ENCODE measurements around the gene IP6K3. TPM values are rescaled to one million over a fixed set of nuclear protein-coding genes. Genes with fewer than 3 reads are reported as not detected.

Gene IP6K3
- total RNA-seq, 1 donor from 2014 or later, result 0.13 TPM

DNA sequence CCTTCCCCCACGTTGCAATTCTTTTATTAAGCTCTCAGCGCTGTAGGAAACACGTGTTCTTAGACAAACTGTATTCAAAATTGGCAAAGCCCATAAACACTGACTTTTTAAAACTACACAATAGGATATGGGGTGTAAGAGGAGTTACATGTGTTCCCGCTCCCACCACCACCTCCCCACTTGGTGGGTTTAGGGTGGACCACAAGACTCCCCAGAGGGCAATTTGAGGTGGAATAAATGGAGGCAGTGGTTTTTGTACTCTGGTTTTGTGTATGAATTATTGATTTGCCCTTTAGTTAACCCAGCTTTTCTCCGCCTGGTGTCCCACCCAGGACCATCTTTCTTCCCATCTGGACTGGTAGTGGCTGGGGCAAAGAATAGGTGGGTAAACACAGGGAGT lies 38.9 kb downstream of the IP6K3 start:
- DNase-seq (ENCODE audit: low spot score), result no peak

DNA sequence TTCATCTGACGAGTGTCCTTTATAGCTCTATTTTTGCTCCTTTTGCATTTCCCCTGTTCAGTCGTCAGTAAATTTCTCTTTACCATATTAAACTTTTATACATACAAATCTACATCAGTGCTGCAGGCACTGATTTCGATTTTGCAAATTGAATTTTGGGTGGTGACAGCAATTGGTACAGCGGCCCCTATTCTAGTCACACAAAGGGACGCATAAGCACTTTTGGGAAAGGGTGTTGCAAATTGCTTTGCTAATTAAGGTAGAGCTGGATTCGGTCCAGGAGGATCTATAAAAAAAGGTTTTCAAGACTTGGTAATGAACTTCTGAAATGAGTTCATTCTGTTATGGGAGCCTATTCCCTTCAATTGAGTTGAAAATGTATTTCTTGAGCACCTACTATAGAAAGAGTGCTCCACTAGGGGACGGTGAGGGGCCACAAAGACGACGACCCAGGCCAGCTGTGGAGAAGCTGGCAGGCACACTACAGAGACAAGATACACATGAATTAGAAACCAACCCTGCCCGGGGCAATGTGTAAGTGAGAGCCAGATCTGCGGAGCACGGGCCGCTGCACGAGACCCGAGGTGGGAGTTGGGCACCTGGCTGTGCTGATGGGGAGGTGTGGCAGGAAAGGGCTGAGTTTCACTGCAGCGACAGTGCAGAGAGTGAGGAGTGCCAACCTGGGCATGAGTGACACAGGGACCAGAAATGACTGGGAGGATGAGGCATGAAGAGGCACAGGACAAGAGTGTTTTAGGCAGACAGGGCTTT lies 40.6 kb downstream of the IP6K3 start:
- DNase-seq (ENCODE audit: low spot score), result no peak

DNA sequence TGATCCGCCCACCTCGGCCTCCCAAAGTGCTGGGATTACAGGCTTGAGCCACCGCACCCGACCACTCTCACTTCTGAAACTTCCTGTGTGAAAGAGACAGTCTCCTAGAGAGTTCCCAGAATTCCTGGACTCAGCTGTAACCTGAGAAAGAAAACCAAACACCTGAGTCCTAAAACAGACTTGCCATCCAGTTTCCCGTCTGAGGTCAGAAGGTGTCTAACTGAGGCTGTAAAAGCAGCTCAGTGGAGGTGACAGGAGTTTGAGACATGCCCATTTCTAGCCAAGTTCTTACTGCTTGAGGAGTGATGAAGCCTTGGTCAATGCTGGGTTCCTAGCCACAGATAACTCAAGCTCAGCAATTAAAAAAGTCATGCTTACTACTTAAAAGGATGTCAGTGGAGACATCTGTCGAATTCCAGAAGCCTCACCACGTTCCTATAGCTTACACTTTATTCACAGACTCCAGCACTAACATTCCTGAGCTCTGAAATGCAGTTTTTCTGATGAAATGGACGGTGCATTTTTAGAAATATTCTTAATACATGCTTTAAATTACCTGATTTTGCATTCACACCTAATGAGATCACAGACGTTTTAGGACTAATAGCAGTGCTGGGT lies 41.3 kb downstream of the IP6K3 start:
- DNase-seq (ENCODE audit: low spot score), result no peak

DNA sequence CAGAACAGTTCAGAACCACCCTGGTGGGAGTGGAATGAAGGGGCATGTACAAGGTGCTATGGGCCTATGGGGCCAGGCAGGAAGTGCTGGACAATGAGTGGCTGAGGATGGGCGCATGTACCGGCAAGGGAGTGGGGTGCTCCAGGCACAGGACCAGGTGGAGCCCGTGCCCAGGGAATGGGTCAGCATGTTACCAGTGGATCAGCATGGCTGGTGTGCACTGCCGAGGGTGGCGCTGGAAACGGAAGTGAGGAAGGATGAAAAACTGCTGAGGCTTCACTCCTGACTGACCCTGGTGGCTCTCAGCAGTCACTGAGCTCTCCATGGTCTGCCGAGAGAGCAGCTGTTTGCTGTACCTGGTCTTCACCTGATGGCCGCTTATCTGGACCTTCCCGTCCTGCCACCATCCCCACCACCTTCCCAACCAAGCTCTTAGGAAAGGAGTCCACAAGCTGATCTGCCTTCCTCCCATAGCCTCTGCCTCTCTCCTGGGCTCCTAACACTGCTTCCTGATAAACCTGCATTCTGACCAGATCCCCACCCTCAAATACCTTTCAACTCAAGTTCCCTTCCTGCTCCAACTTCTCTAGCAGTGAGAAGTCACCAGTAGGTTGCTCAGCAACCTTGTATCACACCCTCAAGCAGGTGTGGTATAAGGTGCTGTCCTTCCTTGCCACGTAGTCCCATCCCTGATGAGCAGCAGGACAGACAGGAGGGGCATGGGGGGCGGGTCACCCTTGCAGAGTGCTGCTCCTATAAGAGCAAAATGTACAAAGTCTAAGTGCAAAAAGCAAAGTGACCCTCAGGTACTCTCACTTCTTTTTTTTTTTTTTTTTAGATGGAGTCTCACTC lies 42.3 kb downstream of the IP6K3 start:
- no peak for DNase-seq (ENCODE audit: low spot score)

DNA sequence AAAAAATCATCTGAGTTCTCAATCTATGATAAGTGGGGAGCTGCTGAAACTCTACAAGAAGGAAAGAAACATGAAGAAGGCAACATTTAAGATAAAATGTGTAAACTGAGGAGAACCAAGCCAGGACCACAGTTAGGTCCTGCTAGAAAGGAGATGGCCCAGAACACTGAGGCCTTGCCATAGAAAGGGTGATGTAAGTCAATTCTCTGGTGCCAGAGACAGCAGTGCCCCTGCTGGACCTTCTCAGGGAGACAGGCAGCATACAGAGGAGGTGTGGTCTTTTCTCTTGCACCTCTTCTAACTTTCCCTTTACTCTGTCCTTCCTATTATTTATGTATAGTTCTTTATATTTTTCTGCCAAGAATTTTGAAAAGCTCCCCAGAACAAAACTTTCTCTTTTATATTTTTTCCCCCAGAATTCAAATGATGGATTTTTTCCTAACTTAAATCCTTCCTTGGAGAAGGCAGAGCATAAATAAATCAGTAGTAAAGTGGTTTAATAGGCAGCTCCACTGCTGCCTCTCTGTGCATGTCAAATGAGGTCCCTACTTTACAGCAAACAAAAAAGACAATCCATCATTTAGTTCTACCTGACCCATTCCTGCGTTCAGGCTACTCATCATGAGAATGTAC lies 44.2 kb downstream of the IP6K3 start:
- DNase-seq (ENCODE audit: low spot score), result no peak

DNA sequence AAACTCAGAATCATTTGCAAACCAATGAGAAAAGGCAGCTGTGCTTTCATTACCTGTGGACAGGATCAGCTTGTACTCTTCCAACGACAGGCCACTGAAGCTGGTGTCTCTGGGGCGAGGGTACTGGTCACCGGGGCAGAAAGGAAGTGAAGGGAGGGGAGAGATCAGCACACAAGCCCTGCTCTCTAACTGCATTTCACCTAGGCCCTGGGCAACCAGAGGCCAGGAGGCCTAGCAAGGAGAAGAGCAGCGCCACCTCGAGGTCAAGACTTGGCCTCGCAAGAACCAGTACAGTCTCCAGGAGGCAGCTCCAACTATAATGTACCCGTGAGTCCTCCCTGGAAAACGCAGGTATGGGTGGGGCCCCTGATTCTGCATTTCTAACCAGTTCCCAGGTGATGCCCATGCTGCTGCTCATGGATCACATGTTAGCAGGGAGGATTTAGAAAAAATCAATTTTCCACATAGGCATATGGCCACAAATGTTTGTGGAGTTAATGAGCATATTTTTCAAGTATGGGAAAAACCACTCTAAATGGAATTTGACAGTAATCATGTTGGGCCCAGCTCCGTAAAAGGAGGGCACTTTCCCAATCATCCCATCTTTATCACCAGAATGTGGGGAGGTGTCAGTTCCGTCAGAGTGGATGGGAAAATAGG lies 46.2 kb downstream of the IP6K3 start:
- DNase-seq (ENCODE audit: low spot score), result no peak

DNA sequence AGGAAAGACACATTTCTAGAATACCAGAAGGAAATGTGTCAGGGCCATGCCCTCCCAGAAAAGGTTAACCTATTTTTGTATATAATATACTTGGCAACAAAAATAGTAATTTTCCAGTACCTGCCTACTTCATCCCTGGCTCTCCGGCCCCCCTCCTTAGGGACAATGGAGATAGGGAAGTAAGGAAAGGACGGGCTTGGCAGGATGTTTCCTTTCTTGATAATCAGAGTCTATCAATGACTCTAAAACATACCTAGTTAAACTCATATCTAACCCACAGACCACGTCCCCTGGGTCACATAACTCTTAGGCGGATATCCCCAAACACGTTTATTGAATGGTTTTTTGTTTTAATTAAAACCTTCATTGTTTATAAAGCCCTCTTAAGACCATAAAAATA lies 47.0 kb downstream of the IP6K3 start:
- no peak for DNase-seq (ENCODE audit: low spot score)

DNA sequence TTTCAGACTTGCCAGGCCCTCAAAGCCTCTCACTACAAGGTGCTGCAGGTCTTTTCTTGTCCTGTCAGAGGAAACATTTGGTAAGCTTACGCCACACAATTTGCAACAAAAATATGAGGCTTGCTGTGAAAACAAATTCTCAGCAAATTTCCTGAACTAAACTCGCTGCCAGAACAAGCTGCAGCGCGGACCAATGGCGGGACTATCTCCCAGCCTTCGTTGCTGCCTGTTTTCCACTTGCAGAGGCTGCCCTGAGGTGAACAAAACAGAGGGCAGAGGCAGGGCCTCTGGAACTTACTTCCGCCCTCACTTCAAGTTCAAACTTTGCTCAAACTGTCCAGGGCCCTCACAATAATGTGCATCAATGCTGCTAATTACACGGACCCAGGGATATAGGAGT lies 47.6 kb downstream of the IP6K3 start:
- no peak for DNase-seq (ENCODE audit: low spot score)

DNA sequence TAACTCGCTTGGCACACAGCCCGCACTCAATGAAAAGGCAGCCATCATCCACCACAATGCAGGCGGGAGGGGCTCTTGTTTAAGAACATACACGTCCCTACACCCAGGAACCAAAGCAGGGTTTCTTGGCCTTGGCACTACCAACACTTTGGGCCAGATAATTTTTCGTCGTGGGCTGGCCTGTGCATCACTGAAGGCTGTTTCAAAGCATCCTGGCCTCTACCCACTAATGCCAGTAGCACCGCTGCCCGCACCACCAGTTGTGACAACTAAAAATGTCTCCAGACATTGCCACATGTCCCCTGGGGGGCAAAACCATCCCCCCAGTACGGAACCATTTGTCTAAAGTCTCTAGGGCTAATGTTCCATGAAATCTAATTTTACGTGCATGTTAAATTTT lies 48.2 kb downstream of the IP6K3 start:
- DNase-seq (ENCODE audit: low spot score), result no peak

DNA sequence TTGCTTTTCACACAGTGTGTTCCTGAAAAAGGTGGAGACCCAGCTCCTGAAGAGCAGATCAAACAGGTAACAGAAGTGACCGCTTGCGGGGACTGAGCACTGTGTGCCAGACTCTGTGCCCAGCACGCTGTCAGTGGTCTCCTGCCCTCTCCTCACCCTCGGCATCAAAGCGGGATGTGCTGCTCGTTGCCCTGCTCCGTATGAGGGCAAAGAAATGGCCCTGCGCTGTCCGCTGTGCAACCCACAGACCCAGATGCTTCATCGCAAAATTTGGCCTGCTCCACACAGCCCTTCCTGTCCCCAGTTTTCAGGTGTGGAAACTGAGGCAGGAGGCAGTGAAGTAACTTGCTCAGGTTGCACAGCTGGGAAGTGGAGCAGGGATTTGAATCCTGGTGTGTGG lies 48.9 kb downstream of the IP6K3 start:
- no peak for DNase-seq (ENCODE audit: low spot score)

DNA sequence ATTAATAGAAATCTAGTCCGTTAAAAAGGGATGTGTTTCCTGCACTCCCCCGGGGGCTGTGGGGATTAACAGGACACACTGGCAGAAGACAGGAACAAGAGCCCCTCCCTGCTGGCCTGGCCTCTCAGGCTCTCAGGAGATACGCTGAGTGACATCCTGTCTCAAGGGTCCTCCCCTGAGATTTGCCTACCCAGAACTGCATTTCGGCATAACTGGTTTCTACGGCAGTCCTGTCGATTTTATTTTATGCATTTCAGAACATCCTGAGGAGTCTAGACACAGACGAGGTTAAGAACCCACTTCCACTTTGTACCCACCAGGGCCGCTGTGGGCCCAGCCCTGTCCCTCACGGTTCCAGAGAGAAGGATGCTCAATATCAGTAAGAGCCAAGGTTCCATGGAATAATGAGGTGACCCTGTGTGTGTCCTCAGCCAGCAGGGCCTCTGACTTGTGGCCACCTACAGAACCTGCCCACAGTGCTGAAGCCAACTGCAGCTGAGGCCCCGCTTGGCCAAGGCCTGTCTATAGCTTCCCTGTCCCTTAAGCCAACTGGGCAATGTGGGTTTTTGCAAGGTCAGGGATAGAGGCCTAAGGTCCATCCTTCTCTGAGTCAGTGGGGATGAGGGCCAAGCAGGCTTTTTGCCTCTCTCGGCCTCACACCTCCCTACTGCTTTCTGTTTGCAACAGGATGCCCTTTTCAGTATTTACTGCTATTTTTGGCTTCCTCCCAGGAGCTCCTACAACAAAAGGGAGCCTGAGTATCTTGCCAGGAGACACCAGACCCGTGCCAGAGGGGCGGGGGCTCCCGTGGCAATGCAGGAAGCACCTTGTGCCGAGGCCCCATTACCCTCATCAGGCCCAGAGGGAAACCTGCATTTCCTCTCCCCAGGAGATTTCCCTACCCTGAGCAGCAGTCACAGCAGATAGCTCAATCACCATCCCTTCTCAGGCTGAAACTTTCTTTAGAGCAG lies 49.9 kb downstream of the IP6K3 start:
- no peak for DNase-seq (ENCODE audit: low spot score)

DNA sequence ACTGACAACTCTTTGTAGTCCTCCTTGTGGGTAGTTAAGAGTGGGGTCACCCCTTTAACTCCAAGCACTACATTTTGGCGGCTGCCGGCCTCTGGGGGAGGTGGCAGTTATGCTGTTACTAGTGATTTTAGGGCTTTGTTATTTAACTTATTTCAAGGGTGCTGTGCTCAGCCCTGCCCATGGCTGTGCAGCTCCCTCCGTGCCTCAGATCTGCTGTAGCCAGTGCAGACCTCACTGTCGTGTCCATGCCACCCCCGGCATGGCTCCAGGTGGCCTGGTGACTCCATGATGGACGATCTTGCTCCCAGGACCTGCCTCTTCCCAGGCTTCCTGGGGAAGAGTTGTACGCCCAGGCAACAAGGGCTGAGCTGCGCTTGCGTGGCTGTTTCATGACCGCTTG lies 50.6 kb downstream of the IP6K3 start:
- DNase-seq (ENCODE audit: low spot score), result no peak

DNA sequence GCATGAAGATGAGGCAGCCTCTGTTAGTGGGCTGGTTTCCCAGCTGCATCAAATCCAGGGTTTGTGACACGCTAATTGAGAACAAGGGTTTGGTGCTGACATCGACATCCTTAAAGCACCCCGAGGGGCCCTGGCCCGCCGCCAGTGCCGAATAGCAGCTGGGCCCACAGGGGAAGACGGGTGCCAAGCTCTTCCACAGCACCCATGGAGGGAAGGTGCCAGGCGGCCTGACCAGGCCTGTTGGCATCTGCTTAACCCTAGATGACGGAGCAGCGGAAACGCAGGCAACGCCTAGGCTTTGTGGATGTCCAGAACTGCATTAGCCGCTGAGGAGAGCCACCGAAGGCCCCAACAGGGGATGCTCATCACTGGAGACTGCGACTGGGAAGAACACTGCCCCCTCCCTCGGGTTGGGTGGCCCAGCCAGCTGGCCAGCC lies 51.2 kb downstream of the IP6K3 start:
- no peak for DNase-seq (ENCODE audit: low spot score)

DNA sequence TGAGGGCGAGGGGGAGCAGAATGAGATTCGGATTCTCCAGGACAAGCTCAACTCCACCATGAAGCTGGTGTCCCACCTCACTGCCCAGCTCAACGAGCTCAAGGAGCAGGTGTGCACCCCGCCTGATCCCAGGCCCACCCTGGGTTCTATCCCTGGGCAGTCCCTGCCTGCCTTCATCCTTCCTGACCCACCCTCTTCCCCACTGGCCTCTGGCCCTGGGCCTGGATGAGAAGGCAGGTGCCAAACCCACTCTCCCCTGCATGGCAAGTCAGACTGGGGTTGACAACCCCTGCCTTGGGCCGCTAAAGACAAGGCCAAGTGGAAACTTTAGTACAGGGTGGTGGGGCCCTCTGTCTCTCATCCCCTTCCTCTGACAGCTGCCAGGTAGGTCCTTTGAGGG lies 51.7 kb downstream of the IP6K3 start:
- DNase-seq (ENCODE audit: low spot score), result no peak

DNA sequence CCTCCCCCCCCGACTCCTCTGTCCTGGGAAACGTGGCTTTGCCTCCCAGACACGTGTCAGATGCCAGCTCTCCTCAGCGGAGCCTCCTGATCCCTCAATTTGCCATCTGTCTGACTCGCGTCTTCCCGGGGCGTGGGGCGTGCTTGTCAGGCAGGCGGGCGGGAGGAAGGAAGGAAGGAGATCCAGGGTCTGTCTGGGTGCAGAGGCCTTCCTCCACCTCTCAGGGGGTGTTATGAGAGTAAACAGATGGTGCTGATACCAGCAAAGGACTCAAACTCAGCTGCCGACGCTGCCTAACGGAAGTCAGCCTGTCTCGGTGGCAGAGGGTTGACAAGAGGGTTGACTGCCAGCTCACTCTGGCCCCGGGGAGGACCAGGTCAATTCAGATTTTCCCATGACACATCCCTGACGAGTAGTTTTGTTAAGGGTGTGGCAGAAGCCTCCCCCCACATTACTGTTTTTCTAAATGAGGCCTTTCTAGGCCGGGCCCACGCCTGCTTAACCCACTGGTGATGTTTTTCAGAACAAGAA lies 52.2 kb downstream of the IP6K3 start:
- no peak for DNase-seq (ENCODE audit: low spot score)

DNA sequence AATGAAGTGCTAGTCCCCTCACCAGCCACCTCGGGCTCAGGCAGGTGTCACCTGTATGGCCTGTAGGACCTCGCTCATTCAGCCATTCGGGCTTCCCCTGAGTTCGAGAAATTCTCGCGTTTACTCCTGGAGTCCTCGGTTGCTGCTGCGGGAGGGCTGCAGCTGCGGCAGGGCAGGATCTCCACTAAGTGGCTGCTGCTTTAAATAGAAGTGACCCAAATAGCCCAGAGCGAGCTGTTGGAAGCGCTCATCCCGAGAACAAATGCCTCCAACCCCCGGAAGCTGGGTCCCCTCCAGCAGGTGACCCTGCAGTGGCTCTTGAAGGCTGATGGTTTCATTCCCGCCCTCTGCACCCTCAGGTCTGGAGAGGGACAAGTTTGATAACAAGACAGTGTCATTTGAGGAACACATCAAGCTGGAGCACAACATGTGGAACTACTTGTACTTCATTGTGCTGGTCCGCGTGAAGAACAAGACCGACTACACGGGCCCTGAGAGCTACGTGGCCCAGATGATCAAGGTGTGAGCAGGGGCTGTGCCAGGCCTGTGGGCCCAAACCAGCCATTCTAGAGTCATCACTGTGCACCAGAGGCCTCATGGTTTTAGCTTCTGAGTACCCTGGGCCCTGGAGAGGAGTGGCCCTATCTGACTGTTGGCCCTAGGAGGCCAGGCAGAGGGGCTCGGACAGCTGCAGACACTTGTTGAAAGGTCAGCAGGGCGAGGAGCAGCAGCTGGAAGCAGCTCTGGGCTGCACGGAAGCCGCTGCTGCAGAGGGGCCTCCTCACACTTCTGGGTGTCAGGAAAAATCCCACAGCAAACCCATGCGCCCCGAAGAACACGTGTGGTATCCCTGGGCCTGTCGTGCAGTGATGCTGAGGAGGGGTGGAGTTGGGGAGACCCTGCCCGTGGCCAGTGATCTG lies 53.3 kb downstream of the IP6K3 start:
- no peak for DNase-seq (ENCODE audit: low spot score)

DNA sequence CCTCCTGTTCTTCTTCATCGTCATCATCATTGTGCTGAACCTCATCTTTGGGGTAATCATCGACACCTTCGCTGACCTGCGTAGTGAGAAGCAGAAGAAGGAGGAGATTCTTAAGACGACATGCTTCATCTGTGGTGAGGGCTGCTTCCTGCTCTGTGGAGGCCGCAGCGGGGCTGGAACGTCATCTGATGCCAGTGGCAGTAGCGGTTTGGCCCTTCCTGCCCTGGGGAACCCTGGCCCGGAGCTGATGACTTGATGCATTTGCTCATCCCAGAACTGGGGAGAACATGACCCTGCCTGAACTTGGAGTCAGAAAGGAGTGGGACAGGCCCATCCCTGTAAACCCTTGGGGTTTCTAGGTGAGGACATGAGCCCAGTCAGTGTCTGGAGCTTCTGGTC lies 53.9 kb downstream of the IP6K3 start:
- DNase-seq (ENCODE audit: low spot score), result no peak

DNA sequence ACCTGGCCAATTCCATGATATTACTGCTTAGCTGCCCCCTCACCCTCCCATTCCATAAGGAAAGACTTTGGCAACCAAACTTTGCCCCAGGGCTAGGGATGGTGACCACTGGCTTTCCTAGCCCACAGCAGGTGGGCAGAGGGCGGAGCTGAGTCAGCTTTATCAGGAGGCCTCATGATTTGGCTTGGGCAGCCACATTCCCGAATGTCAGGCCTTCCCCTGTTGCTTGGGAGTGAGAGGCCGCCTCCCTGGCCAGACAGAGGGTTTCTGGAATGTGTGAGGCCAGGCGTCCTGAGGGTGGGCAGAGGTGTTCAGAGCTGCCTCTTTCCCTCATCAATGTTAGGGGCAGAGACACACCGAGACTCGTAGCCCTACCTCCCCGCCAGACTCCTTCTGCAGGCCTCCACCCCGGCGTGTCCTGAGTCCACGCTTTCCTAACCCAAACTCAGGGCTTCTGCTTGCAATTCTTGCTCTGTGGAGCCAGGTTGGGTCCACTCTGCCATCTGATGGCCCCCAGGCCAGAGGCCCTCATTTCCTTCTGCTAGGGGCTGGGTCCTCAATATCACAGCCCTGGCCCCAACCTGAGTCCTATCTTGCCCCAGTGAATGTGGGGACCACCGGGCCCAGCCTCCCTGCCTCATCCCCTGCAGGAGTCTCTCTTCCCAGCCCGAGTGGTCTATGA lies 54.5 kb downstream of the IP6K3 start:
- no peak for DNase-seq (ENCODE audit: low spot score)

Data from mesenteric fat pad (tissue), 1 donor.